HT-29 (cell line): ENCODE data around the gene SEPHS1. TPM values are rescaled to one million over a fixed set of nuclear protein-coding genes. Genes with fewer than 3 reads are reported as not detected.
"Not testable (repeated sequence)": the region's sequence is repeated elsewhere in the genome, so short reads cannot be mapped to it uniquely, and the experiment has no call there.

Experiments used
- DNase-seq: peaks from one replicate; pipeline ENCODE4 v3.0.0-alpha.2; 2015; ENCODE audit warnings: low spot score
- total RNA-seq: library from RNA; depleted of rRNA; stranded (reverse); fragments of >200 nt; shearing (Covaris generic); gene quantifications from 2 replicates; pipeline ENCODE4 v1.2.3, GENCODE V29; 2014; rRNA removed

The SEPHS1 gene
- total RNA-seq, 1 experiment from 2014 or later = 58.8 TPM

DNA sequence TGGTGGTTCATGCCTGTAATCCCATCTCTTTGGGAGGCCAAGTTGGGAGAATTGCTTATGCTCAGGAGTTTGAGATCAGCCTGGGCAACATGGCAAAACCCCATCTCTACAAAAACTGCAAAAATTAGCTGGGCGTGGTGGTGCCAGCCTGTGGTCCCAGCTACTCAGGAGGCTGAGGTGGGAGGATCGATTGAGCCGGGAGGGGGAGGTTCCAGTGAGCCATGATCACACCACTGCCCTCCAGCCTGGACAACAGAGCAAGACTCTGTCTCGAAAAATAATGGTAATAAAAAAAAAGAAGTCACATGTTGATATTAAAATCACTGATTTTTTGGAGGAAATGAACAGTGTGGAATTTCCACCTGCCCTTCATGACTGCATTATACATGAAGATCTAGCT is 64.0 kb downstream of the SEPHS1 start:
- DNase-seq = no peak

DNA sequence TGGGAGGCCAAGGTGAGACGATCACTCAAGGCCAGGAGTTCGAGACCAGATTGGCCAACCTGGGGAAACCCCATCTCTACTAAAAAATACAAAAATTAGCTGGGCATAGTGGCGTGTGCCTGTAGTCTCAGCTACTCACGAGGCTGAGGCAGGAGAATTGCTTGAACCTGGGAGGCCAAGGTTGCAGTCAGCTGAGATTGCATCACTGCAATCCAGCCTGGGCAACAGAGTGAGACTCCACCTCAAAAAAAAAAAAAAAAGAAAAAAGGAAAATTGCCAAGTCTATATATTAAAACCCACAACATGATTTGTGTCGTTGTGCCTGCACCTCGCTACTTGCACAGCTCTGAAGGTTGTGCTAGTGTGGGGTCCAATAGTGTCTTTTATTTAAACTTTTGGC is 65.7 kb downstream of the SEPHS1 start:
- DNase-seq = not testable (repeated sequence)

DNA sequence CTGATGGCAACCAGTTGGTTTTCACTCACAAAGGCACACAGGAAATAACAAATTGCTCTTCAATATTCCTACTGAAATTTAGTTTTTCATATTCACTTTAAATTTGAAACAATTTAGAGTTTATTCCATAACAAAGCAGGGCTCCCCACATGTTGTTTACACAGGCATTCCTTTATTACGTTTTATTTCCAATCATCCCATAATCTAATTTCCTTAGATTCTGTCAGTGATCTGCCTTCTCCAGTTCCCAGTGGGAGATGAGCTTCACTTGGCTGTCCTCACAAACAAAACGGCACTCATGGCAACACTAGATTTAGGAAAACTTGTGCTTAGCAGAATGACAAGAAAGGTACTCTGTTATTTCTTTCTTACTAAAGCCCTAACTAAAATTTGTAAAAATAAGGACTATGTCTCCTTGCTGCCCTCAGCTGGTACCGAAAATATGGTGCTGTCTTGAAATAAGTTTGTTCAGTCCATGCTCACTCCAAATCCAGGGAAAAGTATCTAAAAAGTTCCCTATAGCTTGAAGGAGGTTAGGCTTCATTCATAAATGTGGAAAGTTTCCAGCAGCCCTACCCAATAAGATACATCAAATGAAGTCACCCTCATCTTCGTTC is 71.2 kb downstream of the SEPHS1 start:
- DNase-seq = peak; percentile 19

DNA sequence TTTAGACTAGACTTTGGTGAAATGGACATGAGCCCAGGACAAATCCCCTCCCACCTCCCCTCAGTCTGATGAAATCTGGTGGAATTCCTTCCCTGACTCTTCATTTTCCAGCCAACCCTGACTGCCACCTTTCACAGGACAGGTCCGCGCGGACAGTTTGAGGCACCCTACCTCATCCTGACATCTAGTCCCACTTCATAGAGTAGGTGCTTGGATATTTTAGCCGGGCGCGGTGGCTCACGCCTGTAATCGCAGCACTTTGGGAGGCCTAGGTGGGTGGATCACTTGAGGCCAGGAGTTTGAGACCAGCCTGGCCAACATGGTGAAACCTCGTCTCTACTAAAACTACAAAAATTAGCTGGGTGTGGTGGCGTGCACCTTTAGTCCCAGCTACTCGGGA is 71.9 kb downstream of the SEPHS1 start:
- not testable (repeated sequence) for DNase-seq

DNA sequence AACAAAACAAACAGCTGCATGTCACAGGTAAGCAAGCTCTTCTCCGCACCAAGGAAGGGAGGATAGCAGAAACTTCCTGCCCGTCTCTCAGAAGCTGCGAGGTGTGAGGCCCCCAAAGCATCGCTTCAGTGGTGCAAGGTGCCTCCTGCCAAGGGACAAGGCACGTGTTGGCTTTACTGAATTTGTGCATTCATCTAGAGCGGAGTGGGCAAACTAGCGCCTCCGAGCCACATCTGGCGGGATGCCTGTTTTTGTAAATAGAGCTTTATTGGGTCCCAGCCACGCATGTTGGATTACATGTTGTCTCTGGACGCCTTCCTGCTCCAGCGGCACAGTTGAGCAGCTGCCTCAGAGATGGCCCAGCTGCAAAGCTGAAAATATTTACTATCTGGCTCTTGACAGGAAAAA is 75.9 kb downstream of the SEPHS1 start:
- no peak for DNase-seq

DNA sequence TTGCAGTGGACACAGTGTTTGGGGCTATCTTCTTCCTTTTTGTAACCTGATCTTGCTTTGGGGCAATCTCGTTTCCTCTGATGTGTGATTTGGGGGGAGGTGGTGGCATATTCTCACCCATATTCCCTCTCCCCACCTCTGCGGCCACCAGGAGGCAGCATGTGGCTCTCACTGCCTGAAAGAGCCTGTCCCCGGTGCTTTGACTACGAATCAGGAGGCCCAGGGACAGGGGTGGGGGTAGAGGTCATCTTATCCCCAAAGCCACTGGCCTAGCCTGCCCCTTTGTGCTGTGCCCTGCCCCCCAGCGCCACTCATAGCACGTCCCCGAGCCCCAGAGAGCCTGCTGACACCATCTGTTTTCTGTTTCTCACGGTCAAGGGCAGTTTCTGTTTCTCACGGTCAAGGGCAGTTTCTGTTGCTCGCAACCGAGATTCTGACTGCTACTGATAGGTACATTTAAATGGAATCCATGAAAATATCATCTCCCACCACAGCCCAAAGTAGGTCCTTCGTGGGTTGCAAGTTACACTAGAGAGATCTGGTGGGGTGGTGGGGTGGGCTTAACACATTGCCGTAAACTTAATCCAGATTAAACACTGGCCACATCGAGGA is 76.4 kb downstream of the SEPHS1 start:
- peak; percentile 40 for DNase-seq

DNA sequence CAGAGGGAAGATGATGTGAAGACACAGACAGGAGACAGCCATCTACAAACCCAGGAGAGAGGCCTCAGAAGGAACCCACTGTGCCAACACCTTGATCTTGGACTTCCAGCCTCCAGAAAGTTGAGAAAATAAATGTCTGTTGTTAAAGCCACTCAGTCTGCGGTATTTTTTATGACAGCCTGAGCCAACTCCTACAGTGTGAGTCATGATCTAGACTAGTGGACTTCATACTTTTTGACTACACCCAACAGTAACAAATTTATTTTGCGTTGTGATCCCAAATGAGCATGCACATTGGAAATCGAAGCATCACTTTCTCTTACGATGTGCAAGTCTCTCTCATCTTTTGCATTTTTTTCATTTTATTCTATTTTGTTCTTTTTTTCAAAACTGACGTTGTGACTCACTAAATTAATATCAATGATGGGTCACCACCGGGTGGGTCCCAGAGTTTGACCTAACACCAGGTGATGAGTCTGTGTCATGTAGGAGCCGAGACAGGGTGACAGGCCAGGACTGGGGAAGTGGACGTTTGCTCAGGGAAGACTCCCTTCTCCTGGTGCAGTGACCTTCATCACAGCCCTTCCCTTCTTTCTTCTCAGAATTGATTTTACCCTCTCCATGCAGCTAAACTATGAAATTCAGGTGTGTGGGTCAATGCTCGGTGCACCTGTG is 77.1 kb downstream of the SEPHS1 start:
- DNase-seq = peak; percentile 80

DNA sequence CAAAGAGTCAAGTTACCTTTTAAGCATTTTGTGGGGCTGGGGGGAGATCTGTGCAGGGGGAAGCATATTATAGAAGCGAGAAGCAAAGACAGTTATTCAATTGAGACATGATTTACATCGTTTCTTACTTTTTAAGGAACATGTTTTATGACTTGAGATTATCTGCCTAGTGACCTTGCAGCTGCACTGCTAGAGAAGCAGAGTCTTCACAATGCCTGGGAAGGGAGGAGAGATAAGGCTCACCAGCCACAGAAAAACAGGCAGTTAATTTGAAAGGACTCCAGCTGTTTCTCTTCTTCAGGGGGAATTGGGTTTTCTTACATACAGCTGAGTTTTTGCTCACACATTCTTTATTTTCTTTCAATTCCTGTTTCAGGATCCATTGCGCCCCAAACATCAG is 79.3 kb downstream of the SEPHS1 start:
- DNase-seq = no peak

DNA sequence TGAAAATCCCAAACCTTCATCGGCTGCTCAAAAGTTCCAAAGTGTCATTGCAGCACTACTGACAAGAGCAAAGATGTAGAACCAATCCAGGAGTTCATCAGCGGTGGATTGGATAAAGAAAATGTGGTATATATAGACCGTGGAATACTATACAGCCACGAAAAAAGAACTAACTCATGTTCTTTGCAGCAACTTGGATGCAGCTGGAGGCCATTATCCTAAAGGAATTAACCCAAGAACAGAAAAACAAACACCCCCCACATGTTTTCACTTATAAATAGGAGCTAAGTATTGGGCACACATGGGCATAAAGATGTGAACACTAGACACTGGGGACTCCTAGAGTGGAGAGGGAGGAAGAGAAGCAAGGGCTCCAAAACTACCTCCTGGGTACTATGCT is 79.8 kb downstream of the SEPHS1 start:
- no peak for DNase-seq

Other genes with a start within 250 kb of the SEPHS1 start
- 20.3 and 21.2 TPM in 2 replicates for gene OPTN, start 248.1 kb downstream of the SEPHS1 start, total RNA-seq
- 14.5 and 20.1 TPM in 2 replicates for gene MCM10, start 186.7 kb downstream of the SEPHS1 start, total RNA-seq
- not detected in 2 replicates for gene UCMA, start 113.9 kb downstream of the SEPHS1 start, total RNA-seq
- gene PHYH, start 48.2 kb downstream of the SEPHS1 start, total RNA-seq = 4.6 and 6.0 TPM in 2 replicates
- gene BEND7, start 180.7 kb upstream of the SEPHS1 start, total RNA-seq = 0.13 and 0.31 TPM in 2 replicates
- gene PRPF18, start 238.7 kb upstream of the SEPHS1 start, total RNA-seq = 15.2 and 18.3 TPM in 2 replicates